RWPE1 (cell line): ENCODE results near the gene IGF2BP3.

Experiments
- CTCF ChIA-PET: fragments of 350-600 bp; sonication (Branson Sonifier 250); formaldehyde crosslinking; extraction: SDS; loops from one replicate; lab custom pipeline; 2021; lab: Yijun Ruan, JAX
- POLR2A ChIA-PET: fragments of 400-600 bp; formaldehyde crosslinking; extraction: SDS; loops from one replicate; lab custom pipeline; 2020; ENCODE audit warnings: antibody characterized with exemption; ENCODE audit not compliant: low non-redundant PET; lab: Yijun Ruan, JAX
- DNase-seq: peaks from one replicate; pipeline ENCODE4 v3.0.0; 2012; ENCODE audit warnings: low spot score
- H3K27ac ChIP-seq: fragments of 450-650 bp; 2 replicates; pipeline ENCODE4 v1.5.1; 2017
- TF ChIP-seq, protein P1 (sequence below): fragments of 450-650 bp; conservative IDR thresholded peaks from 2 replicates; pipeline ENCODE4 v1.5.1; 2017; ENCODE audit warnings: low read depth, mild to moderate bottlenecking

The IGF2BP3 gene

DNA sequence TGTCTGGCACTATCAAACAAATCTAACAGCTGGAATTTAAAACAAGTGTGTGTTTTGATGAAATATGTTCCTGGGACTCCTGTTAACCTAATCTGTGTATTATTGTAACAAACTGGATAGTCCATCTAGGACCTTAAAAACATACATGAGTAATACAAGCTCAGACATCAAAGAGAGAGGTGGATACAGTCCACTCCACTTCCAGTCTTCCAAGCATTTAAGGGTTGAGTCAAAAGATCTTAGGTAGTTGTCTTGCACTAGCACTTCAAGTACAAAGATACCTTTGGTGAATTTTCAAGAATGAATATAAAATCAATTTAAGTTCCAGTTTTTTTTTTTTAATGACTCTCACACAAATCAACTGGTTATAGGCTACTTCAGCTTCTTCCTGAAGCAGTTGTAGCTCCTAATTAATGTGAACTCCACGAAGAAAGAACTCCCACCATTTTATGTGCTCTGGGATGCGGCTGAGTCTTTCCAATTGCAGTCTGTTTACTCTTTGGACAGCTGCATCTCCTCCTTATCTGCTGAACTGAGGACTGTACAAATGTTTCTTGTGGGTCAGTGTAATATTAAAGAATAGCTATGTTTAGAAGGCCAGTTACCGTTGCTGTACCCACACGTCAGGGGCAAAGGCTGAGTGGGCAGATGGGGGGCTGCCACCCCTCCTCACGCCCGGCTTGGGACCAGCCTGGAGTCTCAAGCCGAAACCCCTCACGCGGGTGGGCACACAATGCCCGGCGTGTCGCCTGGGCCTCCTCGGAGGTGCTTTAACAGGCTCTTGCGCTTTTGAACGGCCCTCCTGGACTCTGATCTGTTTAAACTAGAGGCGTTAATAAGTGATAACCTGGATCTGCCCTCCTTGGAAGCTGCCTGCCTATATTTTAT is 2.9 kb upstream of the IGF2BP3 start:
- CTCF ChIA-PET, result interaction anchor here (0.6 to 1.0 kb wide), 3 partner anchors 9 to 71 kb away, joined by 3 read pairs; no protein-coding TSS in a partner anchor
- TF ChIP-seq, protein P1, sequence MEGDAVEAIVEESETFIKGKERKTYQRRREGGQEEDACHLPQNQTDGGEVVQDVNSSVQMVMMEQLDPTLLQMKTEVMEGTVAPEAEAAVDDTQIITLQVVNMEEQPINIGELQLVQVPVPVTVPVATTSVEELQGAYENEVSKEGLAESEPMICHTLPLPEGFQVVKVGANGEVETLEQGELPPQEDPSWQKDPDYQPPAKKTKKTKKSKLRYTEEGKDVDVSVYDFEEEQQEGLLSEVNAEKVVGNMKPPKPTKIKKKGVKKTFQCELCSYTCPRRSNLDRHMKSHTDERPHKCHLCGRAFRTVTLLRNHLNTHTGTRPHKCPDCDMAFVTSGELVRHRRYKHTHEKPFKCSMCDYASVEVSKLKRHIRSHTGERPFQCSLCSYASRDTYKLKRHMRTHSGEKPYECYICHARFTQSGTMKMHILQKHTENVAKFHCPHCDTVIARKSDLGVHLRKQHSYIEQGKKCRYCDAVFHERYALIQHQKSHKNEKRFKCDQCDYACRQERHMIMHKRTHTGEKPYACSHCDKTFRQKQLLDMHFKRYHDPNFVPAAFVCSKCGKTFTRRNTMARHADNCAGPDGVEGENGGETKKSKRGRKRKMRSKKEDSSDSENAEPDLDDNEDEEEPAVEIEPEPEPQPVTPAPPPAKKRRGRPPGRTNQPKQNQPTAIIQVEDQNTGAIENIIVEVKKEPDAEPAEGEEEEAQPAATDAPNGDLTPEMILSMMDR, result no peak
- no peak for DNase-seq
- H3K27ac ChIP-seq, result peak overlapping the region; percentile 93
- POLR2A ChIA-PET, result interaction anchor here (0.6 kb wide), 1 partner anchor 61 kb away, joined by 3 read pairs; no protein-coding TSS in a partner anchor

DNA sequence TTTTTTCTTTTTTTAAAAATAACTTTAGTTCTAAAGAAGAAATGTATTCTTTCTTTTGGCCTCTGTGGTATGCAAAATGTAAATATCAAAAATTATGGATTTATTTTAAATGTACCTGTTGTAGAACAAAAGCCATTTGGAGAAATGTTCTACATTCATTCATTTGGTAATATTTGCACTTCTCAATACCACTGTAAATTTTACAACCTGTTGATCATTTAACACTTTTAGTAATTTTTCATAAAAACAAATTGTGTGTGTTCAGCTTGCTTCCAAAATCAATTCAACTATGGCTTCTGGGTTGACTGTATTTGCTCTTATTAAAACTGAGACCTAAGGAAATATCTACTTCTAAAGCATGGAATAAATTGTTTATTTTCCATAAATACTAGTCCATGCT is 2.3 kb upstream of the IGF2BP3 start:
- TF ChIP-seq, protein P1, result no peak
- DNase-seq, result no peak
- H3K27ac ChIP-seq, result no peak overlapping the region
- CTCF ChIA-PET, result interaction anchor here (0.6 to 1.0 kb wide), 3 partner anchors 8 to 72 kb away, joined by 3 read pairs; no protein-coding TSS in a partner anchor
- POLR2A ChIA-PET, result interaction anchor here (0.6 kb wide), 1 partner anchor 61 kb away, joined by 3 read pairs; no protein-coding TSS in a partner anchor

DNA sequence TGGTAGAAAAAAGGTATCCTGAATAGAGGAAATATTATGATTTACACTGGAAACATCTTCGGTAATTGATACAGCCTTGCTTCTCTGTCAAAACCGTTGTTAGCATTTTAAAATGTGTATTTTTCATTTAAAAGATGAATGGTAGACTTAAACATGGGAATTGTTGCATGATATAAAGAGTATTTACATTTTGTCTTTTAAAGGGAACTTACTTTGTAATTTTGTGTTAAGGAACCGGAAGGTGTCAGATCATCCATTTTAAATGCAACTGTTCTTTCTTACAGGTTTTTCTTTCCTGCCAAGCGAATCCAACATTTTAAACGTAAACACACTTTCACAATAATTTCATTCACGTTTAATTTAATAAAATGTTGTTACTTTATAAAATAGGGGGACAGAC is 1.8 kb upstream of the IGF2BP3 start:
- no peak for DNase-seq
- TF ChIP-seq, protein P1, result no peak
- no peak overlapping the region for H3K27ac ChIP-seq
- ChIA-PET POLR2A (no interaction called here), CTCF (interaction anchor here (0.6 kb wide), 1 partner anchor 61 kb away, joined by 3 read pairs; no protein-coding TSS in a partner anchor)

DNA sequence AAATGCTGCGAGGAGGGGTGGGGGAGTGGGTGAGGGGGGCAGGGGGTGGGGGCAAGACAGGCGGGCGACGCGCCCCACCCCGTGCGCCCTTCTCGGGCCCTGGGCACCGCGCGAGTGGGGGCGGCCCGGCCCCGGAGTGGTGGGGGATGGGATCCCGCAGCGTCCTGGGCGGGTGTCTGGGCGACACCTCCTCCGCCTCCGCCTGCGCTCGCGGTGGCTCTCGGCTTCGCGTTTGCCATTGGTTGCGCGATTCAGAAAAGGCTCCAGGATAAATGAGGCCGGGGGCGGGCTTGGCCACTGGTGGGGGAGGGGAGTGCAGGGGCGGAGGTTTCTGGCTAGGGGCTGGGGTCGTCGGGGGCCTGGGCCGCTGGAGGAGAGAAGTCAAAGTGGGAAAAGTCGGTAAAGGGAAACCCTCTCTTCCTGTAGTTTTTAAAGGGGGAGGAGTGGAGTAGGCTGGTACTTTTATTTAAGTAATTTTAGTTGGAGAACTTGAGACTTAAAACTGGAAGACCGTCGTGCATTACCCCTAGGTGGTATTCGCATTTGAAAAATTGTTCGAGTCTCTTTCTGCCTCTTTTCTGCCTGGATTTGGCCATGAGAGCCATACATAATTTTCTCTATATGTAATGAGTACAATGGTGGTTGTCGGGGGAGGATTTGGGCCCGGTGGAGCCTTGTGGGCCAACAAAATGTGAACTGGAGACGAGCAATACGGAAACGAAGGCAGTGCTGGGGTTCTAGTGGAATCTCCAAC is 992 bp upstream of the IGF2BP3 start:
- ChIA-PET CTCF (no interaction called here), POLR2A (no interaction called here)
- DNase-seq, result peak; percentile 74
- peak overlapping the region; percentile 98 for H3K27ac ChIP-seq
- TF ChIP-seq, protein P1, result no peak

DNA sequence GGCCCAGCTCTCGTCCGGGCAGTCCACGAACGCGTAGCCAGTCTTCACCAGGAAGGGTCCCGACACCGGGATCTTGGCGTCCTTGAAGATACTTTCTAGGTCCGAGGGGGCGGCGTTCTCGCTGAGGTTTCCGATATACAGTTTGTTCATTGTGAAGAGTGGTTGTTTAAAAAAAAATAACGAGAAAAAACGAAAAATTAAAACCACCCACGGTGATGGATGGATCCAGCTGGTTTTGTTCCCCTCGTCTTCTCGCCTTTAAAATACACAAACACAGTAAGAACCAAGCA is 385 bp downstream of the IGF2BP3 start:
- peak overlapping the region; percentile 98 for H3K27ac ChIP-seq
- CTCF ChIA-PET, result interaction anchor here (1.7 kb wide), 1 partner anchor 13 kb away, joined by 4 read pairs; no protein-coding TSS in a partner anchor
- POLR2A ChIA-PET, result interaction anchor here (0.7 kb wide), 1 partner anchor 1395 kb away, joined by 3 read pairs; no protein-coding TSS in a partner anchor
- DNase-seq, result no peak
- TF ChIP-seq, protein P1, result no peak
